PC-3 (cell line): ENCODE results near the gene SRRM3. TPM values are rescaled to one million over a fixed set of nuclear protein-coding genes. Genes with fewer than 3 reads are reported as not detected.
"Not testable (repeated sequence)": the region's sequence is repeated elsewhere in the genome, so short reads cannot be mapped to it uniquely, and the experiment has no call there.

Experiments
- ATAC-seq: fragments of 200-7000 bp; cut with Tn5 transposase; 2 replicates; pipeline ENCODE4 v1.9.1; 2020; ENCODE audit warnings: mild to moderate bottlenecking, moderate library complexity
- BruUV-seq: library from RNA; stranded (reverse); fragments of 400-500 nt; replicated peaks from 2 replicates; lab custom pipeline; 2021; lab: Mats Ljungman, UMichigan
- CTCF ChIA-PET: fragments of 300-600 bp; sonication (Branson Sonifier 250); formaldehyde crosslinking; loops from one replicate; lab custom pipeline; 2022; ENCODE audit warnings: antibody characterized with exemption; lab: Charles Lee
- POLR2A ChIA-PET: fragments of 300-600 bp; sonication (Branson Sonifier 250); formaldehyde crosslinking; loops from one replicate; lab custom pipeline; 2022; ENCODE audit warnings: antibody characterized with exemption; ENCODE audit not compliant: unreplicated experiment; lab: Charles Lee
- DNase-seq: peaks from one replicate; pipeline ENCODE4 v3.0.0-alpha.2; 2015
- H2AFZ ChIP-seq: fragments of 300-600 bp; sonication (generic); 2 replicates; pipeline ENCODE4 v1.6.0; 2016; ENCODE audit warnings: antibody characterized with exemption, low read length
- H3F3A ChIP-seq: fragments of 300-600 bp; sonication (generic); one replicate; pipeline ENCODE4 v1.6.0; 2017; ENCODE audit warnings: antibody characterized with exemption, low read length, control low read depth, mild to moderate bottlenecking; ENCODE audit not compliant: unreplicated experiment
- H3K27ac ChIP-seq: fragments of 300-600 bp; sonication (generic); 2 replicates; pipeline ENCODE4 v1.5.1; 2016; ENCODE audit warnings: mild to moderate bottlenecking, low read length
- H3K27me3 ChIP-seq: fragments of 300-600 bp; sonication (generic); 2 replicates; pipeline ENCODE4 v1.6.1; 2016; ENCODE audit warnings: low read length, mixed read lengths
- H3K36me3 ChIP-seq: fragments of 300-600 bp; sonication (generic); 2 replicates; pipeline ENCODE4 v1.6.1; 2016; ENCODE audit warnings: low read depth, mixed run types, low read length, mixed read lengths
- H3K4me1 ChIP-seq: fragments of 300-600 bp; sonication (generic); 2 replicates; pipeline ENCODE4 v1.5.1; 2016; ENCODE audit warnings: low read length; ENCODE audit not compliant: insufficient read depth
- H3K4me2 ChIP-seq: fragments of 300-600 bp; sonication (generic); 2 replicates; pipeline ENCODE4 v1.6.0; 2016; ENCODE audit warnings: low read length
- H3K4me3 ChIP-seq: fragments of 300-600 bp; sonication (generic); 2 replicates; pipeline ENCODE4 v1.5.1; 2016; ENCODE audit warnings: mild to moderate bottlenecking, low read length, mixed read lengths
- H3K79me2 ChIP-seq: fragments of 300-600 bp; sonication (generic); 2 replicates; pipeline ENCODE4 v1.6.1; 2017; ENCODE audit warnings: low read length, mixed read lengths
- H3K9ac ChIP-seq: fragments of 300-600 bp; sonication (generic); 2 replicates; pipeline ENCODE4 v1.6.0; 2016; ENCODE audit warnings: mild to moderate bottlenecking, low read length
- H3K9me2 ChIP-seq: fragments of 300-600 bp; sonication (generic); replicated peaks from 2 replicates; pipeline ENCODE4 v1.6.1; 2016; ENCODE audit warnings: mixed run types, low read length, mixed read lengths
- H3K9me3 ChIP-seq: fragments of 300-600 bp; sonication (generic); 2 replicates; pipeline ENCODE4 v1.6.1; 2016; ENCODE audit warnings: low read length, mixed read lengths
- H4K20me1 ChIP-seq: fragments of 300-600 bp; sonication (generic); 2 replicates; pipeline ENCODE4 v1.6.1; 2016; ENCODE audit warnings: low read length, mixed read lengths
- EZH2 ChIP-seq: fragments of 300-600 bp; sonication (generic); IDR thresholded peaks from one replicate; pipeline ENCODE4 v1.6.1; 2017; ENCODE audit warnings: antibody characterized with exemption, mild to moderate bottlenecking, low read length; ENCODE audit not compliant: unreplicated experiment
- EZH2phosphoT487 ChIP-seq: fragments of 300-600 bp; sonication (generic); IDR thresholded peaks from 2 replicates; pipeline ENCODE4 v1.6.1; 2018; ENCODE audit warnings: mild to moderate bottlenecking, antibody characterized with exemption, low read length, borderline replicate concordance
- intact Hi-C: fragments of 100-400 bp; cut with micrococcal nuclease; formaldehyde crosslinking; loops from 2 replicates; pipeline ENCODE4 v1.9.0; 2023
- total RNA-seq: library from RNA; depleted of rRNA; stranded (reverse); fragments of >200 nt; gene quantifications from 2 replicates; pipeline ENCODE4 v1.2.3, GENCODE V29; 2014
- TF ChIP-seq, protein P1 (sequence below): fragments of 300-600 bp; sonication (generic); conservative IDR thresholded peaks from 2 replicates; pipeline ENCODE4 v1.5.1; 2017; ENCODE audit warnings: antibody characterized with exemption, low read depth, mild to moderate bottlenecking, low read length

Gene SRRM3
- total RNA-seq, 1 experiment from 2014 or later: 0.66 TPM

- no peak overlapping the region for H3K27ac ChIP-seq
- intact Hi-C loops: no loop called here
- ATAC-seq: no peak
These were observed 7.6 kb downstream of the SRRM3 start for GRCh38 chr7:76209310-76209709.

GRCh38 chr7:76211216-76211615, 9.5 kb downstream of the SRRM3 start:
- TF ChIP-seq, protein P1, sequence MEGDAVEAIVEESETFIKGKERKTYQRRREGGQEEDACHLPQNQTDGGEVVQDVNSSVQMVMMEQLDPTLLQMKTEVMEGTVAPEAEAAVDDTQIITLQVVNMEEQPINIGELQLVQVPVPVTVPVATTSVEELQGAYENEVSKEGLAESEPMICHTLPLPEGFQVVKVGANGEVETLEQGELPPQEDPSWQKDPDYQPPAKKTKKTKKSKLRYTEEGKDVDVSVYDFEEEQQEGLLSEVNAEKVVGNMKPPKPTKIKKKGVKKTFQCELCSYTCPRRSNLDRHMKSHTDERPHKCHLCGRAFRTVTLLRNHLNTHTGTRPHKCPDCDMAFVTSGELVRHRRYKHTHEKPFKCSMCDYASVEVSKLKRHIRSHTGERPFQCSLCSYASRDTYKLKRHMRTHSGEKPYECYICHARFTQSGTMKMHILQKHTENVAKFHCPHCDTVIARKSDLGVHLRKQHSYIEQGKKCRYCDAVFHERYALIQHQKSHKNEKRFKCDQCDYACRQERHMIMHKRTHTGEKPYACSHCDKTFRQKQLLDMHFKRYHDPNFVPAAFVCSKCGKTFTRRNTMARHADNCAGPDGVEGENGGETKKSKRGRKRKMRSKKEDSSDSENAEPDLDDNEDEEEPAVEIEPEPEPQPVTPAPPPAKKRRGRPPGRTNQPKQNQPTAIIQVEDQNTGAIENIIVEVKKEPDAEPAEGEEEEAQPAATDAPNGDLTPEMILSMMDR: no peak
- no peak for TF ChIP-seq EZH2phosphoT487
- TF ChIP-seq EZH2: no peak
- ChIA-PET POLR2A (no interaction called here), CTCF (no interaction called here)
- no peaks in the 10 kb centered on the region for H3K4me1 ChIP-seq
- H3F3A ChIP-seq: no peaks in the 10 kb centered on the region
- no peak overlapping the region for H3K4me3 ChIP-seq
- no peak overlapping the region for H3K9ac ChIP-seq
- no peak for ATAC-seq
- H3K79me2 ChIP-seq: no peaks in the 10 kb centered on the region
- DNase-seq: no peak
- BruUV-seq: no TSS peak
- no peak overlapping the region for H2AFZ ChIP-seq
- H3K36me3 ChIP-seq: no peaks in the 10 kb centered on the region
- H3K9me3 ChIP-seq: no peaks in the 10 kb centered on the region
- no peaks in the 10 kb centered on the region for H4K20me1 ChIP-seq
- intact Hi-C loops: no loop called here
- no peak overlapping the region for H3K27ac ChIP-seq
- no peak overlapping the region for H3K4me2 ChIP-seq
- peaks cover 16% of the 10 kb centered on the region; the same call in 1 of the 2 replicates for H3K27me3 ChIP-seq
- H3K9me2 ChIP-seq: no peaks in the 10 kb centered on the region

More at GRCh38 chr7:76209310-76209709, 7.6 kb downstream of the SRRM3 start:
- H3K4me2 ChIP-seq: no peak overlapping the region
- no peaks in the 10 kb centered on the region for H3K9me3 ChIP-seq
- peaks cover 27% of the 10 kb centered on the region for H3K27me3 ChIP-seq
- no peaks in the 10 kb centered on the region for H3K4me1 ChIP-seq
- H3K9me2 ChIP-seq: no peaks in the 10 kb centered on the region
- H3F3A ChIP-seq: no peaks in the 10 kb centered on the region
- TF ChIP-seq, protein P1: no peak
- TF ChIP-seq EZH2phosphoT487 (no peak), EZH2 (no peak)
- H4K20me1 ChIP-seq: no peaks in the 10 kb centered on the region
- BruUV-seq: no TSS peak
- H3K4me3 ChIP-seq: no peak overlapping the region
- no peak overlapping the region for H2AFZ ChIP-seq
- H3K9ac ChIP-seq: no peak overlapping the region
- no peaks in the 10 kb centered on the region for H3K36me3 ChIP-seq
- POLR2A ChIA-PET: no interaction called here
- no peak for DNase-seq
- CTCF ChIA-PET: no interaction called here
- no peaks in the 10 kb centered on the region for H3K79me2 ChIP-seq

- ATAC-seq, H3K9ac ChIP-seq, H3K4me1 ChIP-seq, H3K79me2 ChIP-seq, H3F3A ChIP-seq, H3K9me3 ChIP-seq, H3K36me3 ChIP-seq, intact Hi-C loops, POLR2A ChIA-PET, CTCF ChIA-PET, H4K20me1 ChIP-seq, H3K4me3 ChIP-seq, DNase-seq, H3K27ac ChIP-seq, BruUV-seq, H3K4me2 ChIP-seq, H3K9me2 ChIP-seq, H3K27me3 ChIP-seq, H2AFZ ChIP-seq: not testable (repeated sequence)
These were observed 13.7 kb downstream of the SRRM3 start for GRCh38 chr7:76215349-76215748.
